Central memory CD4-positive, alpha-beta T cell (primary cell): Measurements from ENCODE around the gene CORO2B.

Experiments
- DNase-seq: peaks from one replicate; pipeline ENCODE4 v3.0.0; 2022
- total RNA-seq, 3 experiments: gene quantifications; one replicate each; lab custom pipeline; 2026; lab: John Stamatoyannopoulos, UW

The CORO2B gene
- total RNA-seq, result 0 reads per million in 3 experiments

GRCh38 chr15:68578980-68579935 lies at the start of gene CORO2B:
Gene CORO2B (plus strand): TSS chr15:68578993. CDS start chr15:68579263, 270 bp downstream.
- no peak for DNase-seq

- DNase-seq, result no peak
Observed at GRCh38 chr15:68531387-68532179, 47.2 kb upstream of the CORO2B start.

GRCh38 chr15:68536331-68537095 lies 42.3 kb upstream of the CORO2B start:
- no peak for DNase-seq

GRCh38 chr15:68537097-68537496 lies 41.7 kb upstream of the CORO2B start:
- DNase-seq, result no peak

GRCh38 chr15:68537506-68537905 lies 41.3 kb upstream of the CORO2B start:
- no peak for DNase-seq

- DNase-seq, result no peak
Observed at GRCh38 chr15:68538311-68538710, 40.5 kb upstream of the CORO2B start.

GRCh38 chr15:68541743-68542142 lies 37.0 kb upstream of the CORO2B start:
- no peak for DNase-seq

GRCh38 chr15:68542348-68542747 lies 36.4 kb upstream of the CORO2B start:
- no peak for DNase-seq

- DNase-seq, result no peak
Observed at GRCh38 chr15:68542771-68543164, 36.0 kb upstream of the CORO2B start.

GRCh38 chr15:68543165-68544008 lies 35.4 kb upstream of the CORO2B start:
- DNase-seq, result no peak

- no peak for DNase-seq
Observed at GRCh38 chr15:68546318-68546717, 32.5 kb upstream of the CORO2B start.

- DNase-seq, result no peak
Observed at GRCh38 chr15:68548364-68548763, 30.4 kb upstream of the CORO2B start.

GRCh38 chr15:68550004-68550403 lies 28.8 kb upstream of the CORO2B start:
- DNase-seq, result no peak

- peak; percentile 46 for DNase-seq
Observed at GRCh38 chr15:68550498-68551295, 28.1 kb upstream of the CORO2B start.

GRCh38 chr15:68551296-68551635 lies 27.5 kb upstream of the CORO2B start:
- no peak for DNase-seq

- no peak for DNase-seq
Observed at GRCh38 chr15:68552344-68552743, 26.4 kb upstream of the CORO2B start.

- DNase-seq, result no peak
Observed at GRCh38 chr15:68552773-68553172, 26.0 kb upstream of the CORO2B start.

GRCh38 chr15:68553314-68553993 lies 25.3 kb upstream of the CORO2B start:
- no peak for DNase-seq

GRCh38 chr15:68553994-68554720 lies 24.6 kb upstream of the CORO2B start:
- DNase-seq, result peak; percentile 23
